AG09309 (cell line): ENCODE data around the gene ZFYVE28.

Experiments used
- DNase-seq: peaks from one replicate; pipeline ENCODE4 v3.0.0-alpha.2; 2010; ENCODE audit warnings: low read depth
- H3K4me3 ChIP-seq: 2 replicates; pipeline ENCODE4 v1.5.1; 2011; ENCODE audit warnings: mild to moderate bottlenecking, low read depth, low read length, moderate library complexity; ENCODE audit not compliant: control insufficient read depth
- TF ChIP-seq, protein P1 (sequence below): IDR thresholded peaks from 2 replicates; pipeline ENCODE4 v1.5.1; 2011; ENCODE audit warnings: mild to moderate bottlenecking, low read depth, low read length, inconsistent platforms; ENCODE audit not compliant: insufficient read depth, control insufficient read depth; ENCODE audit errors: missing control alignments

ZFYVE28 gene

DNA sequence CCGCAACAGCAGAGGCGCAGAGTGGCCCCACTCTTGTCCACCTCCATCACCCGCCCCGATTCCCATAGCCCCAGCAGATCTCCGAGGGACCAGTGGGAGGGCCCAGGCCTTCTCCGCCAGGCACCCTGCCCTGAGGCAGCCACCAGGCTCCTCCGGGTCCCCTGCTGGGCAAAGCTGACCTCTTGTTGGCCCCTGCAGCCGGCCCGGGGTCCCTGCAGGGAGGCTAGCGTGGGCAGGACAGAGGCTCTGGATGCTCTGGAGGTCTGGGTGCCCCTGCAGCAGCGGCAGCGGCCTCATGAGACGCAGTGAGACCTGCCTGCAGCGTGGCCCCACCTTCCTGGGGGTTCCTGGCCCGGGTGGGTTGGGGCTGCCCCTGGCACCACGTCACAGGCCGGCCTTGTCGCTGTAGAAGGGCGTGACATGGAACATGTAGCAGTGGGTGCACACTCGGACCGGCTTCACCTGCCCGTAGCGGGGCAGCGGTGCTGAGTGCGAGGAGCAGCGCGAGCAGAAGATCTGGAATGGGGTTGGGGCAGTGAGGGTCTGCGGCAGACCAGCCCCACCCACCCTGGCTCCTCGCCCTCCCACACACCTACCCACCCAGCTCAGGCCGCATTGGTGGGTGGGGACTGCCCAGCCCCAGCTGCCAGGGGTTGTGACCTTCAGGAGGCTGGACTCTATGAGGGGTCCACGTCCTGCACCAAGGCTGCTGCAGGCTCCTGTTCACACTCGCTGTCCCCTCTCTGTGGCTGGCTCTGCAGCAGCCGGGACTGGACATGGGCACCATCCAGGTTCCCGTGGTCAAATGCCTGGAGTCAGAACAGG lies 147.9 kb downstream of the ZFYVE28 start:
- no peak overlapping the region for H3K4me3 ChIP-seq
- DNase-seq = no peak
- TF ChIP-seq, protein P1, sequence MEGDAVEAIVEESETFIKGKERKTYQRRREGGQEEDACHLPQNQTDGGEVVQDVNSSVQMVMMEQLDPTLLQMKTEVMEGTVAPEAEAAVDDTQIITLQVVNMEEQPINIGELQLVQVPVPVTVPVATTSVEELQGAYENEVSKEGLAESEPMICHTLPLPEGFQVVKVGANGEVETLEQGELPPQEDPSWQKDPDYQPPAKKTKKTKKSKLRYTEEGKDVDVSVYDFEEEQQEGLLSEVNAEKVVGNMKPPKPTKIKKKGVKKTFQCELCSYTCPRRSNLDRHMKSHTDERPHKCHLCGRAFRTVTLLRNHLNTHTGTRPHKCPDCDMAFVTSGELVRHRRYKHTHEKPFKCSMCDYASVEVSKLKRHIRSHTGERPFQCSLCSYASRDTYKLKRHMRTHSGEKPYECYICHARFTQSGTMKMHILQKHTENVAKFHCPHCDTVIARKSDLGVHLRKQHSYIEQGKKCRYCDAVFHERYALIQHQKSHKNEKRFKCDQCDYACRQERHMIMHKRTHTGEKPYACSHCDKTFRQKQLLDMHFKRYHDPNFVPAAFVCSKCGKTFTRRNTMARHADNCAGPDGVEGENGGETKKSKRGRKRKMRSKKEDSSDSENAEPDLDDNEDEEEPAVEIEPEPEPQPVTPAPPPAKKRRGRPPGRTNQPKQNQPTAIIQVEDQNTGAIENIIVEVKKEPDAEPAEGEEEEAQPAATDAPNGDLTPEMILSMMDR = no peak

GRCh38 chr4:2269618-2270163 lies 148.8 kb downstream of the ZFYVE28 start:
- no peak overlapping the region for H3K4me3 ChIP-seq
- TF ChIP-seq, protein P1 = no peak
- no peak for DNase-seq

- DNase-seq = no peak
- H3K4me3 ChIP-seq = no peak overlapping the region
These were observed 149.3 kb downstream of the ZFYVE28 start for GRCh38 chr4:2269206-2269531.

GRCh38 chr4:2268357-2269205 lies 149.9 kb downstream of the ZFYVE28 start:
- TF ChIP-seq, protein P1 = no peak
- no peak overlapping the region for H3K4me3 ChIP-seq
- DNase-seq = no peak

More at GRCh38 chr4:2269206-2269531, 149.3 kb downstream of the ZFYVE28 start:
- TF ChIP-seq, protein P1 = no peak

DNA sequence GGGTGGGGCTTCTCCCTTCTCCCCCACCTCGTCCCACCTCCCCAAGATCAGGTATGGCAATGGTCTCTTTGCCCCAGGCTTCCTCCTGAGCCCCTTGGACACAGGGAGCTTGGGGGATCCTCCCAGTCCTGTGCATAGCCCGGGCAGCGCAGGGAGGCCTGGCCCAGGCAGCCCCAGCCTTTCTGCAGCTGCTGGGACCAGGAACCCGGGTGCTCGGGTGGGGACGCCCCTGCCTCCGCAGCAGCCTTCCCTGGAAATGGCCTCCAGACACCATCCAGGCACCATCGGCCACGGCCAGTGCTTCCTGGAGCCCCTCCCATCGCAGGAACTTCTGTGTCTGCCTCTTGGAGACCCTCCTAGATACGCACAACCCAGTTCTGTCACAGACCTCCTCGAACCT lies 150.6 kb downstream of the ZFYVE28 start:
- TF ChIP-seq, protein P1 = no peak
- H3K4me3 ChIP-seq = no peak overlapping the region
- DNase-seq = no peak

DNA sequence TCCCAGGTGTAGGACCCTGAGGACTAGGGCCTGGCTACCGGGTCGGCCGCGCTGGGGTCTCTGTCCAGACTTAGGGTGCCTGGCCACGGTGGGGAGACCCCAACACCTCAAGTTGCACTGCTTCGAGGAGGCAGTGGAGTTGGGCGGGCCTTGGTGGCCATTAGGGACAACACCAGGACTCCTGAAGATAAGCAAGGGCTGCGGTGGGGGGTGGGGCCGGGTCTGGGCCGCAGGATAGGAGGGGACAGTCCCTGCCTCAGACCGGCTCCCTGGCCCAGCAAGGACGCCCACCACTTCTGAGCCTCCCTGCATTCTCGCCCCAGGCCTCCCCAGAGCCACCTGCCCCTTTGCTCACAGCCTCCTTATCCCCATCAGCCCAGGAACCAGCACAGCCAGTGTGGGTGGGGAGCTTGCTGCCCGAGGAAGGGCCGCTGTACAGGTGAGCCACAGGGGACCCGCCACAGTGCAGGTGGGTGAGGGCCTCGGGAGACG lies 151.1 kb downstream of the ZFYVE28 start:
- DNase-seq = no peak
- TF ChIP-seq, protein P1 = no peak
- H3K4me3 ChIP-seq = no peak overlapping the region
